Measurements from ENCODE around the gene MEOX2.

MEOX2 gene

GRCh38 chr7:15593382-15593781 lies 93.1 kb downstream of the MEOX2 start:
- no peak for FAIRE-seq
- no peak for TF ChIP-seq CTCF (IDR thresholded peaks at IDR 0.05; ENCODE audit: insufficient read depth, missing control alignments)
- no peak for DNase-seq (ENCODE audit: insufficient read length, low spot score)

- no peak for TF ChIP-seq CTCF (IDR thresholded peaks at IDR 0.05; ENCODE audit: insufficient read depth, missing control alignments)
- DNase-seq (ENCODE audit: insufficient read length, low spot score) (no peak), FAIRE-seq (no peak)
These were observed 100.2 kb downstream of the MEOX2 start for GRCh38 chr7:15586266-15586665.

GRCh38 chr7:15584575-15584974 lies 101.9 kb downstream of the MEOX2 start:
- DNase-seq (ENCODE audit: insufficient read length, low spot score) = no peak
- TF ChIP-seq CTCF (IDR thresholded peaks at IDR 0.05; ENCODE audit: insufficient read depth, missing control alignments) = no peak
- FAIRE-seq = no peak

GRCh38 chr7:15582773-15583172 lies 103.7 kb downstream of the MEOX2 start:
- DNase-seq (ENCODE audit: insufficient read length, low spot score) = no peak
- no peak for FAIRE-seq
- no peak for TF ChIP-seq CTCF (IDR thresholded peaks at IDR 0.05; ENCODE audit: insufficient read depth, missing control alignments)

- DNase-seq (ENCODE audit: insufficient read length, low spot score) (no peak), FAIRE-seq (no peak)
- no peak for TF ChIP-seq CTCF (IDR thresholded peaks at IDR 0.05; ENCODE audit: insufficient read depth, missing control alignments)
These were observed 105.0 kb downstream of the MEOX2 start for GRCh38 chr7:15581352-15581951.

GRCh38 chr7:15580604-15581351 lies 105.7 kb downstream of the MEOX2 start:
- no peak for DNase-seq (ENCODE audit: insufficient read length, low spot score)
- TF ChIP-seq CTCF (IDR thresholded peaks at IDR 0.05; ENCODE audit: insufficient read depth, missing control alignments) = no peak

GRCh38 chr7:15577600-15577999 lies 108.9 kb downstream of the MEOX2 start:
- no peak for TF ChIP-seq CTCF (IDR thresholded peaks at IDR 0.05; ENCODE audit: insufficient read depth, missing control alignments)
- FAIRE-seq (no peak), DNase-seq (ENCODE audit: insufficient read length, low spot score) (no peak)

More at GRCh38 chr7:15580604-15581351, 105.7 kb downstream of the MEOX2 start:
- no peak for FAIRE-seq
